ENCODE measurements around the gene KCNG2.

The KCNG2 gene

GRCh38 chr18:79889569-79889968 is 91.8 kb downstream of the KCNG2 start:
- no peak for FAIRE-seq

DNA sequence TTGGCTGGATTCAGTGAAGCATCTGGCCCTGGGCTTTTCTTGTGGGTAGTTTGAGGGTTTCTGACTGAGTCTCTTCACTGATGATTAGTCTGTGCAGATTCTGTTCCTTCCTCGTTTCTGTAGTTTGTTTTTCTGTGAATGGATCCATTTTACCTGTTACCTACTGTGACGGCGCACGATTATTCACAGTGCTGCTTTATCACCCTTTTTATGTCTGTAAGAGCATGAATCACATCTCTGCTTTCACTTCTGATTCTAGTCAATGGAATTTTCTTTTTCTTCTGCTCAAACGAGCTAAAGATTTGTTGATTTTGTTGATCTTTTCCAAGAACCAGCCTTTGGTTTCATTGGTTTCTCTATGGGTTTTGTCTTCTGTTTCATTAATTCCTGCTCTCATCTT is 92.9 kb downstream of the KCNG2 start:
- no peak for FAIRE-seq

GRCh38 chr18:79896738-79897137 is 99.0 kb downstream of the KCNG2 start:
- no peak for FAIRE-seq

GRCh38 chr18:79897940-79898625 is 100.3 kb downstream of the KCNG2 start:
- FAIRE-seq: no peak

GRCh38 chr18:79898952-79899608 is 101.3 kb downstream of the KCNG2 start:
- no peak for FAIRE-seq

DNA sequence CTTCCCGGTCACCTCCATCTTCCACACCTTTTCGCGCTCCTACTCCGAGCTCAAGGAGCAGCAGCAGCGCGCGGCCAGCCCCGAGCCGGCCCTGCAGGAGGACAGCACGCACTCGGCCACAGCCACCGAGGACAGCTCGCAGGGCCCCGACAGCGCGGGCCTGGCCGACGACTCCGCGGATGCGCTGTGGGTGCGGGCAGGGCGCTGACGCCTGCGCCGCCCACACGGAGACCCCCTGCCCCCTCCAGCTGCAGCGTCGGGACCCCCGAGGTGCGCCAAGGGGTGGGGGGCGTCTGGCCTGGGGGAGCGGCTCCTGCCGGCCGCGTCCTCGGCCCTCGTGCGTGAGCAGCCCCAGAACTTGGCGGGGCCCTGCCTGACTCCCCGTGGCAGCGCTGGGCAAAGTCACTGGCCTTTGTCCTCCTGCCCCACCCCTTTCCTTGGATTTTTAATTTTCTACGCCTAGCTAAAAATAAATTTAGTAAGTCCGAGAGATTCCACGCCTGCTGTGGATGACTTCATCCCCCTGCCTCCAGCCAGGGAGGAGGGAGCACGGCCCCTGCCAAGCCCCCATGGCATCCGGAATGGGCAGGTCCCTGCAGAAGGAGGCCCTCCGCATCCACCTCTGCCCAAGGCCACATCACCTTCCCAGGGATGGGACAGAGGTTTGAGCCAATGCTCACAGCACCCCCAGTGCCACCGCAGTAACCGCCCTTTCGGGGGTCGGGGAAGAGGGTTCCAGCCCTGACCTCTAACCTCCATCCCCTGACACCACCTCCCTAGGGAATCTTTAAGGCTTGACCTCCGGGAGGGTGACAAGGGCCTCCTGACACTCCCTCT is 102.1 kb downstream of the KCNG2 start:
- no peak for FAIRE-seq

- FAIRE-seq: no peak
These were observed 103.2 kb downstream of the KCNG2 start for GRCh38 chr18:79900610-79901570.

DNA sequence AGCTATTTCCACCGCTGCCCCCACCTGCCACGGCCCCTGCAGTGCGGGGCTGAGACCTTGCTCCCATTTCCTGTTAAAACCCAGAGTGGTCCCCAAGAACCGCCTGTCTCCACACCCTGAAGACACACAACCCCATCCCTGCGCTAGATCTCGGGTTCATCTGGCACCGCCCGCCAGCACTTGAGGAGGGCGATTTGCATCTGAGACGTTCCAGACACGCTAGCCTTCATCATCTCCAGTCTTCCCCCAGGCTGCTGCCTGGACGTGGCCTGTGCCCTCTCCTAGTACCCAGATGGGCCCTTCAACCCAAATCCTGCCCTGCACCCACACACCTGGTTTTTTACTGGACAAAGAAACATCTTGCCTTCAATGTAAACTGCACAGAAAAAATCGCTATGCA is 103.9 kb downstream of the KCNG2 start:
- FAIRE-seq: no peak

- FAIRE-seq: no peak
These were observed 104.3 kb downstream of the KCNG2 start for GRCh38 chr18:79902075-79902474.

GRCh38 chr18:79902640-79903039 is 104.9 kb downstream of the KCNG2 start:
- no peak for FAIRE-seq

- no peak for FAIRE-seq
These were observed 105.4 kb downstream of the KCNG2 start for GRCh38 chr18:79903071-79903635.

- no peak for FAIRE-seq
These were observed 106.1 kb downstream of the KCNG2 start for GRCh38 chr18:79903787-79904356.

GRCh38 chr18:79904357-79905147 is 106.8 kb downstream of the KCNG2 start:
- no peak for FAIRE-seq

DNA sequence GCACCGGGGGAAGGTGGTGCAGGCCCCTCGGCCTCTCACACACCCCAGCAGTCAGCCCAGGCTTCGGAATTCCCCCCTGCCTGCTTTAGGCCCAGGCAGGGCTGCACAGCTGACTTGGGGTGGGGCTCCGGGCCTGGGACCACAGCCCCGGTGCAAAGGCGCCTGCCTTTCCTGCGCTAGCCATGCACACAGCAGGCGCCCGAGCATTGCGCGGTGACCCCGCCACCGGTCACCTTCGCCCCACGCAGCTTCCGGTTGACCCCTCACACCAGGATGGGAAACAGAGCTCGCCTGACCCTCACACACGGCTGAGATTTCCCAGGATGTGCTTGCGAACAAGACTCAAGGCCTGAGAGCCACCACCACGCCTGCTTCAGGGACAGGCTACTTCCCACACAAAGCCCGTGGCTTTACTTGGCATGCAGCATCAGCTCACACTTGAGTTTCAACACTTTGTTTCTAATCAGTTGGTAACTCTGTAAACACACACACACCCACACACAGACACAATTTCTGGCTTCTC is 107.7 kb downstream of the KCNG2 start:
- no peak for FAIRE-seq

- no peak for FAIRE-seq
These were observed 108.3 kb downstream of the KCNG2 start for GRCh38 chr18:79905993-79906392.

GRCh38 chr18:79906706-79907105 is 109.0 kb downstream of the KCNG2 start:
- no peak for FAIRE-seq

DNA sequence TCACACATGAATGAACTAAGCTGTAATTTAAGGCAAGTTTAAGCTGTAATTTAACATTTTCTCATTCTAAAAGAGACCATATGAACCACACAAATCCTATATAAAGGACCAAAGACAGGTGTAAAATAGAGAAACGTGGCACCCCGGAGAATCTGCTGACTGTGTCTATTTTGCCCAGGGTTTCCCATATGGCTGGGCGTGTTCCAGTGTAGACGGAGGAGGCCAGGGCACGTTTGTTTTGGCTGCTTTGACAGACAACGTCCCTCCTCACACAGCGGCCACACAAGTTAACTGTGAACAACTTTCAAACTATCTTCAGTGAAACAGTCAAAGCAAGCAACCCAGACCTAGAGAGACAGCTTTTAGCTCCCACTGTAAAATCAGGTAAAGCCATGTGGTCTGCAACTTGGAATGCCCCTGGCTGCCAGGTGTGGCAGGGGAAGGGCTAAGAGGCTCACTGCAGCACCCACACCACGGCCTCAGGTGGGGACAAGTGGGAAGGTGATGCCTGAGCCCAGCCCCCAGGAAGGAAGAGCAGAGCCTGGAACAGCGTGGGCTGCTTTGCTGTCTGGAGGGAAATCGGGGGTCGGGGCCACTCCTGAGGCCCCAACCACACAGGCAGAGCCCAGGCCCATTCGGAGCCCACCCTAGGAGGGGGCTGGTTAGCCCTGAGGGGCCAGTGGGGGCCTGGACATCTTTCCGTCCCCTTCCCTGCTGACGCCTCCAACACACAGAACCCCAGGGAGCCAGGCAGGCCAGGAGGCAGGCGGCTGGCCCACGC is 113.0 kb downstream of the KCNG2 start:
- no peak for FAIRE-seq

DNA sequence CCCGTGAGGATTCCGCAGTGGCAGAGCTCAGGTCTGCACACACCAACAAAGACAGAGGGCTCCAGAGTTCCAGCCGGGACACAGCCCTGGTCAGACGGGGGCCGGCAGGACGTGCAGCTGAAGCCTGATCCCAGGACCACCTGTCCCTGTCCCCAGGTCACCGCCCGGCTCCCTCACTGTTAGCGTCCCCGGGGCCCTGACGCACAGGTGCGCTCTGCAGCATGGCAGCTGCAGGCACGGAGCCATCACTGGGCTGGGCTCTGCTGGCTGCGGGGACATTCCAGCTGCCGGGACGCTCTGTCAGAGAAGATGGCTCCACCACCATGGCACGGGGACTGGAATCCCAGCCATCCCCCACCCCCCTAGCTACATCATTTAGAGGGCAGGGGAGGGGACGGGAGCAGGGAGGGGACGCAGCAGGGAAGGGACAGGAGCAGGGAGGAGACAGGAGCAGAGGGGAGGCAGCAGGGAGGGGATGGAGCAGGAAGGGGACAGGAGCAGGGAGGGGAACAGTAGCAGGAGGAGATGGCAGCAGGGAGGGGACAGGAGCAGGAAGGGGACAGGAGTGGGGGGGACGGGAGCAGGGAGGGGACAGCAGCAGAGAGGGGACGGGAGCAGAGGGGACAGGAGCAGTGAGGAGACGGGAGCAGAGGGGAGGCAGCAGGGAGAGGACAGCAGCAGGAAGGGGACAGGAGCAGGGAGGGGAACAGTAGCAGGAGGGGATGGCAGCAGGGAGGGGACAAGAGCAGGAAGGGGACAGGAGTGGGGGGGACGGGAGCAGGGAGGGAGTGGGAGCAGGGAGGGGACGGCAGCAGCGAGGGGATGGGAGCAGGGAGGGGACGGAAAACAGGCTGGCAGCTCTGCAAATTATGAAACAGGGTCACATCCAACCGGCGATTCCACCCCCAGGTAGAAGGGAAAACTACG is 113.9 kb downstream of the KCNG2 start:
- FAIRE-seq: no peak
